Inferior parietal cortex (tissue), 1 donor: ENCODE data around the gene SLC7A9.
"Not testable (repeated sequence)": the region's sequence is repeated elsewhere in the genome, so short reads cannot be mapped to it uniquely, and the experiment has no call there.

Experiments
- DNase-seq: peaks from one replicate; pipeline ENCODE4 v3.0.0-alpha.2; 2016; ENCODE audit errors: extremely low spot score

The SLC7A9 gene

GRCh38 chr19:32802840-32803239 is 66.7 kb downstream of the SLC7A9 start:
- DNase-seq = no peak

GRCh38 chr19:32800754-32801153 is 68.8 kb downstream of the SLC7A9 start:
- no peak for DNase-seq

GRCh38 chr19:32800191-32800590 is 69.4 kb downstream of the SLC7A9 start:
- no peak for DNase-seq

- DNase-seq = no peak
These were observed 71.4 kb downstream of the SLC7A9 start for GRCh38 chr19:32798201-32798600.

- no peak for DNase-seq
These were observed 80.1 kb downstream of the SLC7A9 start for GRCh38 chr19:32789429-32789828.

- DNase-seq = not testable (repeated sequence)
These were observed 81.7 kb downstream of the SLC7A9 start for GRCh38 chr19:32787895-32788294.

GRCh38 chr19:32787161-32787813 is 82.3 kb downstream of the SLC7A9 start:
- not testable (repeated sequence) for DNase-seq

- not testable (repeated sequence) for DNase-seq
These were observed 87.5 kb downstream of the SLC7A9 start for GRCh38 chr19:32782089-32782488.

- no peak for DNase-seq
These were observed 88.3 kb downstream of the SLC7A9 start for GRCh38 chr19:32781280-32781679.
